ENCODE measurements around the gene TMEM108.

TMEM108 gene

DNA sequence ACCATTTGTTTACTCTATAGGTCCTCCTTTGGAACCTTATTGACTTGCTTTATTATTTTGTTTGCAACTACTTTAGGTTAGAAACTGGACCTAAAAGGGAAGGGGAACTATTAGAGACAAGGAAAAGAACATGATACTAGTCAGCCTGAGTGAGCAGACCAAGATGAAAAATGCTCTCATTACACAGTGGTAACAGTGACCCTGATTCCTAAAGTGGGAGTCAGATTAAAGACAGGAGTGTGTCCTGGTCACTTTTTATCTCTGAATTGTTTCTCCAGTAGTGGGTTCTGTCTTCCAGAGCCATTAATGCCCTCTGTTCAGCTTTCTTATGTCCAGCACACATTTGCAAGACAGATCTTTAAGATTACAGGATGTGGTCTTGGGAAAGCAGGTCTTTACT lies 124.1 kb downstream of the TMEM108 start:
- TF ChIP-seq EZH2phosphoT487 (IDR thresholded peaks at IDR 0.05; ENCODE audit: borderline replicate concordance, low read length), result no peak
- TF ChIP-seq, protein P1, sequence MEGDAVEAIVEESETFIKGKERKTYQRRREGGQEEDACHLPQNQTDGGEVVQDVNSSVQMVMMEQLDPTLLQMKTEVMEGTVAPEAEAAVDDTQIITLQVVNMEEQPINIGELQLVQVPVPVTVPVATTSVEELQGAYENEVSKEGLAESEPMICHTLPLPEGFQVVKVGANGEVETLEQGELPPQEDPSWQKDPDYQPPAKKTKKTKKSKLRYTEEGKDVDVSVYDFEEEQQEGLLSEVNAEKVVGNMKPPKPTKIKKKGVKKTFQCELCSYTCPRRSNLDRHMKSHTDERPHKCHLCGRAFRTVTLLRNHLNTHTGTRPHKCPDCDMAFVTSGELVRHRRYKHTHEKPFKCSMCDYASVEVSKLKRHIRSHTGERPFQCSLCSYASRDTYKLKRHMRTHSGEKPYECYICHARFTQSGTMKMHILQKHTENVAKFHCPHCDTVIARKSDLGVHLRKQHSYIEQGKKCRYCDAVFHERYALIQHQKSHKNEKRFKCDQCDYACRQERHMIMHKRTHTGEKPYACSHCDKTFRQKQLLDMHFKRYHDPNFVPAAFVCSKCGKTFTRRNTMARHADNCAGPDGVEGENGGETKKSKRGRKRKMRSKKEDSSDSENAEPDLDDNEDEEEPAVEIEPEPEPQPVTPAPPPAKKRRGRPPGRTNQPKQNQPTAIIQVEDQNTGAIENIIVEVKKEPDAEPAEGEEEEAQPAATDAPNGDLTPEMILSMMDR (IDR thresholded peaks at IDR 0.05; ENCODE audit: low read depth, low read length, poor library complexity, severe bottlenecking), result no peak
- Histone ChIP-seq H3K4me3 (ENCODE audit: low read length) (no peak overlapping the region), H3K9me3 (ENCODE audit: control insufficient read depth, insufficient read depth, low read length) (no peaks in the 10 kb centered on the region; the same call in 1 of the 2 replicates), H3K79me2 (ENCODE audit: control insufficient read depth, low read length) (no peaks in the 10 kb centered on the region), H3K4me1 (ENCODE audit: control insufficient read depth, low read length) (no peaks in the 10 kb centered on the region), H3K9me2 (replicated peaks; ENCODE audit: control insufficient read depth, low read length) (no peaks in the 10 kb centered on the region), H3K27me3 (ENCODE audit: control insufficient read depth, low read length) (no peaks in the 10 kb centered on the region), H3K36me3 (ENCODE audit: control insufficient read depth, low read length) (no peaks in the 10 kb centered on the region), H3K27ac (ENCODE audit: low read depth, low read length) (no peak overlapping the region), H4K20me1 (ENCODE audit: control insufficient read depth, insufficient read depth, low read depth, low read length) (no peaks in the 10 kb centered on the region), H3K4me2 (ENCODE audit: low read length) (no peak overlapping the region), H3F3A (ENCODE audit: control insufficient read depth, insufficient read depth) (no peaks in the 10 kb centered on the region)

DNA sequence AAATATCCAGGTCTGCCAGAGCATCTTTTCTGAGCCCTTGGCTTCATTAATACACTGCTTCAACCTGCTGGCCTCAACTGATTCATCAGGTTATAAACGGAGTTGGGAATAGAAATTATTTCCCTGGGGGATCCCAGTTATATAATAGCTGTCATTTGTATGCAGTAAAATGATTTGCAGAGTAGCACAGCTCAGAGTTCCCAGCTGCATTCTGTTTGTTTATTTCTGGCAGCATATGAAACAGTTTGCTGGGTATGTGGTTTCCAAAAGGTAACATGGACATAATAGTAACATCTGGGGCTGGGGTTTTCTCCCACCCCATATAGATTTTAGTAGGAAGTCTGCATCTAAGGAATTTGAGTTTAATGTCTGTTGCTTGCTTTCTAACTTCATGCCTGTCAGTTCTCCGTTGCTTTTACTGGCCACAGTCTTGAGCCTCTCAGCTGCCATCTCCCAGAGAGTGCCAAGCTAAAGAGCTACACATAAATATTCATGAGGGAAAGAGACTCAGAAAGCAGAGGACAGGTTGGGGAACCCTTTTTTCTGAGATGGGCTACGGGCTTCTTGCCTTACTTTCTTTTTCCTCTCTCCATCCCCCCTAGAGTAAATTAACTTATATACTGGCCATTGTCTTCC lies 124.6 kb downstream of the TMEM108 start:
- TF ChIP-seq, protein P1 (IDR thresholded peaks at IDR 0.05; ENCODE audit: low read depth, low read length, poor library complexity, severe bottlenecking), result no peak
- no peak for TF ChIP-seq EZH2phosphoT487 (IDR thresholded peaks at IDR 0.05; ENCODE audit: borderline replicate concordance, low read length)
- Histone ChIP-seq H3K27me3 (ENCODE audit: control insufficient read depth, low read length) (no peaks in the 10 kb centered on the region), H3K36me3 (ENCODE audit: control insufficient read depth, low read length) (no peaks in the 10 kb centered on the region), H3K4me1 (ENCODE audit: control insufficient read depth, low read length) (no peaks in the 10 kb centered on the region), H3K4me3 (ENCODE audit: low read length) (no peak overlapping the region), H3K9me3 (ENCODE audit: control insufficient read depth, insufficient read depth, low read length) (no peaks in the 10 kb centered on the region; the same call in 1 of the 2 replicates), H3K9me2 (replicated peaks; ENCODE audit: control insufficient read depth, low read length) (no peaks in the 10 kb centered on the region), H4K20me1 (ENCODE audit: control insufficient read depth, insufficient read depth, low read depth, low read length) (no peaks in the 10 kb centered on the region), H3K4me2 (ENCODE audit: low read length) (no peak overlapping the region), H3K79me2 (ENCODE audit: control insufficient read depth, low read length) (no peaks in the 10 kb centered on the region), H3F3A (ENCODE audit: control insufficient read depth, insufficient read depth) (no peaks in the 10 kb centered on the region), H3K27ac (ENCODE audit: low read depth, low read length) (no peak overlapping the region)

DNA sequence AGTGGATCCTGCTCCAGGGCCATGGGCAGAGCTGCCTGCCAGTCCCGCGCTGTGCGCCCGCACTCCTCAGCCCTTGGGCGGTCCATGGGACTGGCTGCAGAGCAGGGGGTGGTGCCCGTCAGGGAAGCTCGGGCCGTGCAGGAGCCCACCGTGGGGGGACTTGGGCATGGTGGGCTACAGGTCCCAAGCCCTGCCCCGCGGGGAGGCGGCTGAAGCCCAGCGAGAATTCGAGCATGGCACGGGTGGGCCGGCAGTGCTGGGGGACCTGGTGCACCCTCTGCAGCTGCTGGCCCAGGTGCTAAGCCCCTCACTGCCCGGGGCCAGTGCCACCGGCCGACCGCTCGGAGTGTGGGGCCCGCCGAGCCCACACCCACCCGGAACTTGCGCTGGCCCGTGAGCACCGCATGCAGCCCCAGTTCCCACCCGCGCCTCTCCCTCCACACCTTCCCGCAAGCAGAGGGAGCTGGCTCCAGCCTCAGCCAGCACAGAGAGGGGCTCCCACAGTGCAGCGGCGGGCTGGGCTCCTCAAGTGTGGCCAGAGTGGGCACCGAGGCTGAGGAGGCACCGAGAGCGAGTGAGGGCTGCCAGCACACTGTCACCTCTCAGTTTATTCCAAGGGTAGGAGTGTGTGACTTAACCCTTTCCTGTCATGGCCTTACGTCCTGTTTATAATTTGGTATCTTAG lies 129.3 kb downstream of the TMEM108 start:
- Histone ChIP-seq H3K79me2 (ENCODE audit: control insufficient read depth, low read length) (no peaks in the 10 kb centered on the region), H3K4me2 (ENCODE audit: low read length) (no peak overlapping the region), H3K36me3 (ENCODE audit: control insufficient read depth, low read length) (no peaks in the 10 kb centered on the region), H3K4me3 (ENCODE audit: low read length) (no peak overlapping the region), H3K9me2 (replicated peaks; ENCODE audit: control insufficient read depth, low read length) (no peaks in the 10 kb centered on the region), H3K9me3 (ENCODE audit: control insufficient read depth, insufficient read depth, low read length) (no peaks in the 10 kb centered on the region; the same call in 1 of the 2 replicates), H3K4me1 (ENCODE audit: control insufficient read depth, low read length) (no peaks in the 10 kb centered on the region), H3F3A (ENCODE audit: control insufficient read depth, insufficient read depth) (no peaks in the 10 kb centered on the region), H3K27me3 (ENCODE audit: control insufficient read depth, low read length) (no peaks in the 10 kb centered on the region), H3K27ac (ENCODE audit: low read depth, low read length) (no peak overlapping the region), H4K20me1 (ENCODE audit: control insufficient read depth, insufficient read depth, low read depth, low read length) (no peaks in the 10 kb centered on the region)
- TF ChIP-seq EZH2phosphoT487 (IDR thresholded peaks at IDR 0.05; ENCODE audit: borderline replicate concordance, low read length), result no peak
- TF ChIP-seq, protein P1 (IDR thresholded peaks at IDR 0.05; ENCODE audit: low read depth, low read length, poor library complexity, severe bottlenecking), result no peak
